CD4-positive, alpha-beta T cell (primary cell): Measurements from ENCODE around the gene KLHL34. TPM values are rescaled to one million over a fixed set of nuclear protein-coding genes. Genes with fewer than 3 reads are reported as not detected.

Source experiments
- ATAC-seq: fragments of 200-7000 bp; cut with Tn5 transposase; one replicate; pipeline ENCODE4 v1.10.0; 2022; ENCODE audit warnings: mild to moderate bottlenecking; ENCODE audit not compliant: poor library complexity
- CTCF ChIA-PET: fragments of 350-600 bp; sonication (Branson Sonifier 250); formaldehyde crosslinking; loops from one replicate; lab custom pipeline; 2021; ENCODE audit warnings: antibody characterized with exemption, inconsistent platforms; lab: Charles Lee
- POLR2A ChIA-PET: fragments of 350-600 bp; sonication (Branson Sonifier 250); formaldehyde crosslinking; loops from one replicate; lab custom pipeline; 2021; ENCODE audit warnings: antibody characterized with exemption, inconsistent platforms; lab: Charles Lee
- DNase-seq, 14 experiments: peaks; one replicate each; pipeline ENCODE4 v3.0.0-alpha.2; 2013 to 2020; ENCODE audit warnings: mixed read lengths in 2 of 14
- H3K27ac ChIP-seq, 2 donors: one replicate each; pipeline versions ENCODE4 v1.5.1 to v1.7.0; 2013; ENCODE audit warnings: low read length in 2 of 2, low read depth in 1 of 2, mild to moderate bottlenecking in 1 of 2
- H3K27me3 ChIP-seq, 2 experiments: 1 replicate in 1 of 2; 2 replicates in 1 of 2; pipeline versions ENCODE4 v1.6.1 to v1.7.0; 2013; ENCODE audit warnings: low read length in 2 of 2, control low read depth in 1 of 2, mild to moderate bottlenecking in 1 of 2, moderate library complexity in 1 of 2; ENCODE audit not compliant: insufficient read depth in 2 of 2, control insufficient read depth in 1 of 2
- H3K36me3 ChIP-seq: one replicate; pipeline ENCODE4 v1.6.1; 2013; ENCODE audit warnings: low read length, control low read depth; ENCODE audit not compliant: insufficient read depth
- H3K4me1 ChIP-seq: one replicate; pipeline ENCODE4 v1.6.1; 2013; ENCODE audit warnings: low read length, control low read depth; ENCODE audit not compliant: insufficient read depth
- H3K4me3 ChIP-seq: one replicate; pipeline ENCODE4 v1.5.1; 2013; ENCODE audit warnings: mild to moderate bottlenecking, low read length, moderate library complexity
- H3K9me3 ChIP-seq, 2 experiments: 1 replicate in 1 of 2; 2 replicates in 1 of 2; pipeline versions ENCODE4 v1.6.1 to v1.7.0; 2013; ENCODE audit warnings: low read length in 2 of 2, mild to moderate bottlenecking in 2 of 2, control low read depth in 1 of 2, moderate library complexity in 1 of 2; ENCODE audit not compliant: control insufficient read depth in 1 of 2, insufficient read depth in 1 of 2
- H3K27ac Mint-ChIP-seq: one replicate; pipeline ENCODE4 v1.8.0; 2020; ENCODE audit warnings: mixed read lengths
- H3K27me3 Mint-ChIP-seq: one replicate; pipeline ENCODE4 v1.8.0; 2021; ENCODE audit warnings: mixed read lengths
- H3K36me3 Mint-ChIP-seq: one replicate; pipeline ENCODE4 v1.8.0; 2021; ENCODE audit warnings: low read depth, mixed read lengths
- H3K4me1 Mint-ChIP-seq: one replicate; pipeline ENCODE4 v1.8.0; 2021; ENCODE audit warnings: low read depth, mixed read lengths
- H3K4me3 Mint-ChIP-seq: one replicate; pipeline ENCODE4 v1.8.0; 2020; ENCODE audit warnings: mild to moderate bottlenecking, mixed read lengths
- H3K9me3 Mint-ChIP-seq: one replicate; pipeline ENCODE4 v1.8.0; 2020; ENCODE audit warnings: mixed read lengths
- CTCF ChIP-seq: fragments of 200-600 bp; IDR thresholded peaks from one replicate; pipeline ENCODE4 v1.8.0; 2022; ENCODE audit warnings: antibody characterized with exemption, mild to moderate bottlenecking
- intact Hi-C, 2 experiments: fragments of 100-400 bp; cut with DNase I in 1 of 2; cut with micrococcal nuclease in 1 of 2; formaldehyde crosslinking; loops; one replicate each; pipeline versions ENCODE4 v1.15.1 to v1.9.0; 2023 to 2025; cut with DNase I, micrococcal nuclease
- polyA plus RNA-seq, 2 donors: library from polyadenylated mRNA; unstranded; fragments of 120-200 nt; gene quantifications; one replicate each; pipeline ENCODE4 v1.2.1, GENCODE V29; 2013
- total RNA-seq, 174 experiments: library from RNA in 2 of 174; stranded (reverse) in 2 of 174; gene quantifications; one replicate each; pipeline ENCODE4 v1.2.3 and lab custom pipeline; 2021 to 2026

The KLHL34 gene
- total RNA-seq (under 1 TPM; 0.52 to 0.70 TPM), total RNA-seq (lab: John Stamatoyannopoulos, UW) (0.28 to 8.4 (median 2.1) reads per million in 172 experiments)
- 1.6 TPM for polyA plus RNA-seq (2013, experiment 1 of 2)
- 0.80 TPM for polyA plus RNA-seq (2013, experiment 2 of 2)

GRCh38 chrX:21658152-21658737 lies at the start of gene KLHL34:
KLHL34 (minus strand) TSS chrX:21658330; CDS start chrX:21657788, 542 bp downstream.
- peak within 1 kb of the TSS in 1 of 2 donors; percentile 21 for H3K27ac ChIP-seq
- ATAC-seq = peak; percentile 58

GRCh38 chrX:21705225-21705624 lies 47.1 kb upstream of the KLHL34 start:
- intact Hi-C loops = no loop called here
- Histone ChIP-seq H3K4me1 (no peaks in the 10 kb centered on the region), H3K4me3 (no peak overlapping the region), H3K27me3 (no peaks in the 10 kb centered on the region), H3K27ac (no peak overlapping the region), H3K36me3 (no peaks in the 10 kb centered on the region), H3K9me3 (no peaks in the 10 kb centered on the region)
- ATAC-seq (no peak), DNase-seq (no peak)
- no peaks in the 10 kb centered on the region for H3K36me3 Mint-ChIP-seq
- no peak for TF ChIP-seq CTCF
- CTCF ChIA-PET = no interaction called here
- H3K4me1 Mint-ChIP-seq = no peaks in the 10 kb centered on the region
- H3K4me3 Mint-ChIP-seq = no peak overlapping the region
- H3K27ac Mint-ChIP-seq = no peak overlapping the region
- no peaks in the 10 kb centered on the region for H3K9me3 Mint-ChIP-seq
- POLR2A ChIA-PET = no interaction called here
- no peaks in the 10 kb centered on the region for H3K27me3 Mint-ChIP-seq

More at GRCh38 chrX:21658152-21658737, at the start of gene KLHL34:
- Mint-ChIP-seq H3K4me1 (peaks cover 10% of the 10 kb centered on the region), H3K36me3 (no peaks in the 10 kb centered on the region), H3K27ac (peak within 1 kb of the TSS; percentile 77), H3K4me3 (peak within 1 kb of the TSS; percentile 84), H3K9me3 (no peaks in the 10 kb centered on the region), H3K27me3 (no peaks in the 10 kb centered on the region)
- TF ChIP-seq CTCF = no peak
- Histone ChIP-seq H3K4me1 (peaks cover 5% of the 10 kb centered on the region), H3K36me3 (no peaks in the 10 kb centered on the region), H3K4me3 (peak within 1 kb of the TSS; percentile 58), H3K27me3 (no peaks in the 10 kb centered on the region), H3K9me3 (peaks cover 0 to 16% of the 10 kb centered on the region in 2 experiments)
- CTCF ChIA-PET = interaction anchor here (1.1 kb wide), 1 partner anchor 10 kb away, joined by 3 read pairs; no protein-coding TSS in a partner anchor
- peak in 5 of 14 experiments; percentile 2 to 33 (median 18) for DNase-seq
- intact Hi-C loops = no loop called here
- POLR2A ChIA-PET = interaction anchor here (1.0 to 1.7 kb wide), 2 partner anchors 17 to 181 kb away, joined by 3 to 4 read pairs; partner anchors contain the start of gene MBTPS2

GRCh38 chrX:21702725-21703124 lies 44.6 kb upstream of the KLHL34 start:
- DNase-seq (no peak), ATAC-seq (no peak)
- no peak for TF ChIP-seq CTCF
- POLR2A ChIA-PET = no interaction called here
- H3K9me3 ChIP-seq = no peaks in the 10 kb centered on the region
- intact Hi-C loops = no loop called here
- no peak overlapping the region for H3K4me3 ChIP-seq
- CTCF ChIA-PET = no interaction called here
- Mint-ChIP-seq H3K27ac (no peak overlapping the region), H3K4me3 (no peak overlapping the region), H3K27me3 (no peaks in the 10 kb centered on the region), H3K9me3 (no peaks in the 10 kb centered on the region), H3K36me3 (no peaks in the 10 kb centered on the region), H3K4me1 (no peaks in the 10 kb centered on the region)
- no peaks in the 10 kb centered on the region for H3K27me3 ChIP-seq
- no peaks in the 10 kb centered on the region for H3K36me3 ChIP-seq
- no peaks in the 10 kb centered on the region for H3K4me1 ChIP-seq
- H3K27ac ChIP-seq = no peak overlapping the region
